Left forelimb (tissue), 1 donor: Measurements from ENCODE around the gene DPP4.

ENCODE experiments used
- DNase-seq: peaks from one replicate; pipeline ENCODE4 v3.0.0-alpha.2; 2018; ENCODE audit warnings: low spot score

Gene DPP4

GRCh38 chr2:162073888-162074631, at the start of gene DPP4:
Gene DPP4, minus strand, starts transcription at chr2:162074215. Its CDS starts 234 bp downstream, at chr2:162073981.
- no peak for DNase-seq

- DNase-seq: no peak
These were observed 44.4 kb upstream of the DPP4 start for GRCh38 chr2:162118166-162119031.

- no peak for DNase-seq
These were observed 42.3 kb upstream of the DPP4 start for GRCh38 chr2:162116352-162116751.

DNA sequence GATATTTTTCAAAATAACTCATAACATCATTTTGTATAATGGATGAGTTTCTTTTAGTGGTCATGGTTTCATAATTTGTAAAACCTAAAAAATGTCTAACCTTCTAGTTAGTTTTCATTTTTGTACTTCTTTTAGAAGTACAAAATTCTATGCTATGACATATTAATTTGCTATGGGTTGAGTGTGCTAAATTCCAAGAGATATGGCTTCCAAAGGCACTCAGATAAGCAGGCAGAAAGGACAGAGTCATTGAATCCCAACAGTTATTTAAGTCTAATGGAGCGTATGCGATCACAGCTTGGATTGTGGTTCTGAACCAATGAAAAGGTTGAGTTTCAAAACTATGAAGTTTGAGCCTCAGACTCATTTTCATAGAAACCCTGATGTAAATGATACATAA, 41.1 kb upstream of the DPP4 start:
- DNase-seq: no peak

GRCh38 chr2:162114271-162114670, 40.3 kb upstream of the DPP4 start:
- DNase-seq: no peak

DNA sequence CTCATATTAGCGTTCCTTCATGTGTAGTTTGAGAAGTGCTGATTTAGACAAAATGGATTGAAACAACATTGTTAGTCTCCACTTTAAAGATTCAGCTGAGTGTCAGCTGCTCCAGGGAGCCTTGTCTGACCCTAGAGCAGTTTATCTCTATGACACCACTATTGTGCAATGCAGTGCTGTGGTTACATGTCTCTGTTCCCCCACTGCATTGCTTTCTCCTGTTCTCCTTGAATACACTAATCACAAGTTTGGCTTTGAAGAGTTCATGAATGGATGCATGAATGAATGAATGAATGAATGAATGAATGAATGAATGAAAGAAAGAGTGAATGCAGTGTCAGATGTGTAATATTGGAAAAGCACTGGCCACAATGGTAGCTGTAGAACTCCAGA, 39.8 kb upstream of the DPP4 start:
- DNase-seq: no peak

GRCh38 chr2:162113088-162113775, 39.2 kb upstream of the DPP4 start:
- DNase-seq: no peak

DNA sequence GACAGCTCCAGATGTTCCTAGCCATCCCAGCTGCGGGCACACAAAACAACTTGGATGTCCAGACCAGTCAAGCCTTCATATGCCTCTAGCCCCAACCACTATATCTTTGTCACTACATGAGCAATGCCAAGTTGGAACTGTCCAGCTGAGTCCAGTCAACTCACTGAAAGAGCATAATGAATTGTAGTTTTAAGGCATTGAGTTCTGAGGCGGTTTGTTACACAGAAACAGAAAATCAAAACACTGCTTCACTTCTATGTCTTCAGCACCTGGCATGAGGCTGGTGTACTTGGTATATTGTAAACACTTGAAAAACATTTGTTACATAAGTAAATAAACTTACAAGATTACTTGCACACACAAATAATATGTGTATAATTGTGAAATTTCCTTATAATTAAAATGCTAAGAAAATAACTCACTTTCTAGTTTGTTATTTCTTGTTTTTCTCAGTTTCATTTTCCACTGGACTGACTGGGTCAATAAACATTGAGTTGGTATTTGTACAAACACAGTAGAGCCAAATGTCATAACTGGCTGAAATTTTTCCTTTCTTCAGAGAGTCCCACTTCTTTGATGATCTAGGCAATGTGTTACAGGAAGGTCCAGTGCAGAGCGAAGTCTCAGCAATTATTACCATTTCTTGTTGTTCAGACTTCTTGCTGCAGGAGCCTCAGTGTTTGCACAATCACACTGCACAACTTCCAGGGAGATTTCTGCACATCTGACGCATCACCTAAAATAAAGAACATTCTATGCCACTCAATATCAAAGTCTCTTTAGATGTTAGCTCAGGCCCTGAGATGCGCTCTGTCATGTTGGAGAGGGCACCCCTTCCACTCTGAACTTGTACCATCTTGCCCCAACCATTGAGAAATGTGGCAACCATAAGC, 38.2 kb upstream of the DPP4 start:
- DNase-seq: no peak

GRCh38 chr2:162107361-162107901, 33.4 kb upstream of the DPP4 start:
- DNase-seq: no peak

DNA sequence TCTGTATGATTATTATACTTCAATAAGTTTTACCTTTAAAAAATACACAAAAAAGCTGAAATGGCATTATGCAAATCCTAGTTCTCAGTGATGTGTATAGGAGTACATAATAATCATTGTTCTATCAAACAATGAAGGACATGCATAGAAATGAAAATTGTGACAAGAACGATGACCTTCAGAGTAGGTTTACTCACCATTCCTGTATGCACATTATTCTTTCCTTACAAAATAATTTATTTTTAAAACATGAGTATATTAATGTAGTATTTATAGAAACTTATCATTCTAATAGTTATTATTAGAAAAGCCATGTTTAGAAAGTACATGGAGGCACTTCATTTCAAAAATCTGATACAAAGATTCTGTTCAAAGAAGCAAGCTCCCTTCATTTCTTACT, 32.7 kb upstream of the DPP4 start:
- no peak for DNase-seq

DNA sequence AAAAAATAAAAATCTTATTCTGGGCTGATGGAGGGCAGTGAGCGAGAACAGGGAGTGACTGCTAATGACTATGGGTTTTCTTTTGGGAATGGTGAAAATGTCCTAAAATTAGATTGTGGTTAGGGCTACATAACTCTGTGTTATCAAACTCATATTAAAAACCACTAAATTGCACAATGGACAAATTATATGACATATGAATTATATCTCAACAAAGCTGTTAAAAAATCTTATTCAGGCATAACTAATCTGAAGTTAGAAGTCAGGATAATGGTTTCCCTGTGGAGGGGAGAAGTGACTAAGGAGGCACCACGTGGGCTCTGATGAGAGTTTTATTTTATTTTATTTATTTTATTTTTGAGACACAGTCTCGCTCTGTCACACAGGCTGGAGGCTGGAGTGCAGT, 32.1 kb upstream of the DPP4 start:
- no peak for DNase-seq

GRCh38 chr2:162103443-162104009, 29.5 kb upstream of the DPP4 start:
- no peak for DNase-seq

GRCh38 chr2:162100579-162100978, 26.6 kb upstream of the DPP4 start:
- DNase-seq: no peak

DNA sequence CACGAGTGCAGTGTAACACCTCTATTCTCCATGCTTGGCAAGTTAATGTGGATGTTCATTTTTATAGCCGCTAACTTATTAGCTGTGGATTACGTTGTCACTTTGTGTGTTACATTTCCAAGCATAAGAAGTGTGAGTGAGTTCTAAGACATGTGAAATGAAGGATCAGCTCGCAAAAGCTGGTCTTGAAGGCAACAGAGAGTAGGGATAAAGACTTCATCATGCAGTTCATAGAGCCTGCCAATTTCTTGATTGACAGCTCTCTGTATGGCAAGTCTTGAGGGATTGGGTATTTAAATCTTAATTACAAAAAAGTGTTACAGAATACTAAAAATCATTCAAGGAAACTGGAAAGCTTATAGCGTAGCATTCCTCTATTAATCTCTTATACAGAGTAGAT, 25.8 kb upstream of the DPP4 start:
- DNase-seq: no peak

DNA sequence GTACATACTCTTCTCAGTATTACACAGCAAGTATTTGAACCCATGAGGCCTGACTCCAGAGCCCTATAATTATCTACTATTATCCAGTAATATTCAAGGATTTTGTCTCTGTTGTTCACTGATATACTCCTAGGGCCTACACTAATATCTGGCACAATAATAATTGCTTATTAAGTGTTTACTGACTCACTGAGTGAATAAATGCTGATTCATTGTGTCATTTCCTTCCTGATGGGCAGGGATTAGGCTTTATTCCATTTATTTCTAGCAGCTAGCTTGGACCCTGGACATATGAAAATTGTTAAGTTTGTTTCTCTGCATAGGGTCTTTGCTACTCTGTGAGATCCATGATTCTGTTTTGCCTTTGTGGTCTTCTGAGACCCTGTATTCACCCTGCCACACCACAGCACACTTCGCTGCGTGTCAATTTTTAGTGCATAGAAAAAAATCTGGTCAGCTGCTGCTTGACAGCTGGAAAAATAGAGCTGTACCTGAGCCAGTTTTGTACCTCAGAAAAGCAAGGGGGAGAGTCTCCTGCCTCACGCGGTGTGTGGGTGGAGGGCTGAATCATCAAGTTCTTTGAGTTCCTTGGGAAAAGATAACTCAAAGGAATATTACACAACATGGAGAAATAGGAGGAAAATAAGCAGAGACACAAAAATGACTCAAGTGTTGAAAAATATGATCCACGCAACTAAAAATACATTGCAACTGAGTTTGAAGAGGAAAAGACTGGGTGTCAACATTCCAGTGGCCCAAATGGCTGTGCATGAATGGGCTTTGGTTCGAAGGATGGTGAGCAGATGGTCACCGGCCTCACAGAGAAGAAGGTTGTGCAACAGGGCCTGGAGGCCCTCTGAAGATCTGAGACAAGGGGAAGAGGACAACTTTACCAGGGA, 18.9 kb upstream of the DPP4 start:
- no peak for DNase-seq

DNA sequence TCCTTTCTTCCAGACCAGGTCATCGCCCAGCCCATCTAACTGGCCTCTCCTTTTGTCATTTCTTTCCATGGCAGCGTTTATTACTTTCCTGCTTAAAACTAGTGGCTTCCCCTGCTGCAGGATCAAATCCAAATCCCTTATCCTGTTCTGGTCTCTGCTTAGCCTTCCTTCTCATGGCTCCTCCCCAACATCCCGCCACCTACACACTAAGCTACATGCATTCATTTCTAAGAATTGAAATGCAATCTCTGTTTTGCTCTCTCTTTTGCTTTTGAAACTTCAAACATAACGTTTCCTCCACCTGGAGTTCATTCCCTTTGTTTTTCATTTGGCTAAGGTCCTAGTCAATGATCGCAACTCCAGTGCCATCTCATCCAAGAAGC, 18.0 kb upstream of the DPP4 start:
- DNase-seq: no peak

DNA sequence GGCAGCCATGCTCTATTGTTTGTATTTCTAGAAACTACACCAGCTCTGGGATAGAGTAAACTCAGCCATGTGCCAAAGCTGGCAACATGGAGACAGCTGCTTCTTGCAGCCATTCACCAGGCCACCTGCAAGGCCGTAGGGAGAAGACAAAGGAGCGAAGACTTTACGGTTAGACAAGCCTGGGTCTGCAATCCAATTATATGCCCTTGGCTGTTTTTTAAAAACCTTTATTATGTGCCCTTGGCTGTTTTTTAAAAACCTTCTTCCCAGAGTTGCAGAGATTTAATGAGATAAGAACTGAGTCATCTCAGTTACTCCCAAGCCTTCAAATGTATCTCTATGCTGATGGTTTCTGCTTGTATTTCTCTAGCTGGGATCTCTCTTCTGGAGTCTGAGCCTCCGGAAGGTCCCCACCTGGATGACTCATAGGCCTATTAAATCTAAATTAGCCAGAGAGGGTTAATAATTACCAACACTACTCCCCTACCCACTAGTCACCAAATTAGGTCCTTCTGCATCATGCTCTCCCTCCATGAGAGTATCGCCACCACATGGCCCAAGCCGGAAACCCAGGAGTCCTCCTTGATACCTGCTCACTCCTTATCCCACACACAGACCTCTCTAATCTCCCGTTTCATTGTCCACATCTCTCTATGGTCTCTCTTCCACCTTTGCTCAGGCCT, 17.5 kb upstream of the DPP4 start:
- no peak for DNase-seq

- DNase-seq: no peak
These were observed 16.1 kb upstream of the DPP4 start for GRCh38 chr2:162090109-162090508.

DNA sequence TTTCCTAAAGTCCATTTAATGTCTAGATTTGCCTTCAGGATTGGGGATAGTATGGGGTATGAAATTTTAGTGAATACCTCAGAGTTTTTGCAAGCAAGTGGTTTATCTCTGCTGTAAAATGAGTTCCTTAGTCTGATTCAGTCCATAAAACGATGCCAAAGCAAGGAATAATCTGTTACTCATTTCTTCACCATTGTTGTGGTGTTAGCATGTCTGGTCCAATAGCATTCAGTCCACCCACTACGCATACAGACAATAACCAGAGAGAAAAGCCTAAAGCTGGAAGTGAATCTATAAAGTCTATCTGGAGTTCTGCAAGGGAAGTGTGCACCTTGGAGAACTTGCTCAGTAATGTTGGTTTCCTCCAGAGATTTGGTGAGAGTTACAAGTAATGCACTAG, 12.9 kb upstream of the DPP4 start:
- no peak for DNase-seq
